ENCODE data around the gene VASH1. TPM values are rescaled to one million over a fixed set of nuclear protein-coding genes. Genes with fewer than 3 reads are reported as not detected.

The VASH1 gene
- total RNA-seq, 1 donor from 2014 or later: 26.0 TPM

DNA sequence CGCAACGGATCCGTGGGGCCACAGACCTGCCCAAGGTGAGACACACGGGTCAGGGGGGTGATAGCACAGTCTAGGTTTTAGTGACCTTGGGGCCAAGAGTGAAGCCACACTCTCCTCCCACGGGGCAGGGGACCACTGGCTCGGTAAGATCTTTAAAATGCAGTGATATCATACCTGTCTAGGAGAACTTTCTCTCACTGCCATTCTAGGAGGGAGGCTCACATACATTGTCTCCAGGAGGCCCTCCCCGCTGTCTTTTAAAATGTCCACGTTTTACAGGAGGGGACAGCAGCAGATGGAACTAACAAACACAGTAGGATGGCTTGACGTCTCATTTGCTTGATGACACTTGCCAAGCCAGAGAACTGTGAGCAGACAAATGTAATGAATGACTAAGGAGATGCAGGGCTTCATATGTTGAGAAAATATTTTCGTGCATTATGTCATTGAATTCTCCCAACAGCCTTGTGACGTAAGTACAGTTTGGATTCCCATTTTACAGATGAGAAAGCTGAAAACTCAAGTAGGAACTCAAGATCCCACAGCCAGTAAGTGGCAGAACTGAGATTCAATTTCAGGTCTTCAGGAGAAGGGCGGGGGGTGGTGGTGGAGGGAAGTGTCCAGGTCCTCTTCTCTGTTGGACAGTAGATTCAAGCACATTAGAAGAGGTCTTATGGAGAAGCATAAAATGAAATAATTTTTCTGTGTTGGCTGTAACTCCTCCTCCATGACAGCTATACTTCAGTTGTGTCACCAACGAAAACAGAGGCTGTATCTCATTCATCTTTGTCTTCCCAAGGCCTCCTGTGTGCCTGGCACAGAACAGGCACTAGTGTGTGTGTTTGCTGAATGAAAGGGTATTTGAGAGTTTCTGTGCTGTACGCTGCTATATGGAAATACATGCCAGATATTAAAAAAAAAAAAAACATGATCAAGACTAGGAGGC lies 2.1 kb downstream of the VASH1 start:
- H3K4me3 Mint-ChIP-seq (ENCODE audit: unreplicated experiment): peak overlapping the region; percentile 83
- H3K36me3 Mint-ChIP-seq (ENCODE audit: low read depth): peaks cover 2% of the 10 kb centered on the region
- no peak for DNase-seq (ENCODE audit: low spot score)

GRCh38 chr14:76765461-76765931 lies 4.2 kb downstream of the VASH1 start:
- Mint-ChIP-seq H3K4me1 (ENCODE audit: low read depth) (peaks cover 38% of the 10 kb centered on the region), H3K36me3 (ENCODE audit: low read depth) (peaks cover 2% of the 10 kb centered on the region), H3K4me3 (ENCODE audit: unreplicated experiment) (no peak overlapping the region), H3K27ac (ENCODE audit: unreplicated experiment) (no peak overlapping the region), H3K9me3 (ENCODE audit: low read depth) (no peaks in the 10 kb centered on the region), H3K27me3 (ENCODE audit: low read depth) (no peaks in the 10 kb centered on the region)
- peak; percentile 43 for DNase-seq (ENCODE audit: low spot score)
- no peak for TF ChIP-seq CTCF (IDR thresholded peaks at IDR 0.05)

More for the DNA sequence above, 2.1 kb downstream of the VASH1 start:
- H3K27me3 Mint-ChIP-seq (ENCODE audit: low read depth): no peaks in the 10 kb centered on the region
- peaks cover 37% of the 10 kb centered on the region for H3K4me1 Mint-ChIP-seq (ENCODE audit: low read depth)
- no peak for TF ChIP-seq CTCF (IDR thresholded peaks at IDR 0.05)
- no peak overlapping the region for H3K27ac Mint-ChIP-seq (ENCODE audit: unreplicated experiment)
- no peaks in the 10 kb centered on the region for H3K9me3 Mint-ChIP-seq (ENCODE audit: low read depth)

DNA sequence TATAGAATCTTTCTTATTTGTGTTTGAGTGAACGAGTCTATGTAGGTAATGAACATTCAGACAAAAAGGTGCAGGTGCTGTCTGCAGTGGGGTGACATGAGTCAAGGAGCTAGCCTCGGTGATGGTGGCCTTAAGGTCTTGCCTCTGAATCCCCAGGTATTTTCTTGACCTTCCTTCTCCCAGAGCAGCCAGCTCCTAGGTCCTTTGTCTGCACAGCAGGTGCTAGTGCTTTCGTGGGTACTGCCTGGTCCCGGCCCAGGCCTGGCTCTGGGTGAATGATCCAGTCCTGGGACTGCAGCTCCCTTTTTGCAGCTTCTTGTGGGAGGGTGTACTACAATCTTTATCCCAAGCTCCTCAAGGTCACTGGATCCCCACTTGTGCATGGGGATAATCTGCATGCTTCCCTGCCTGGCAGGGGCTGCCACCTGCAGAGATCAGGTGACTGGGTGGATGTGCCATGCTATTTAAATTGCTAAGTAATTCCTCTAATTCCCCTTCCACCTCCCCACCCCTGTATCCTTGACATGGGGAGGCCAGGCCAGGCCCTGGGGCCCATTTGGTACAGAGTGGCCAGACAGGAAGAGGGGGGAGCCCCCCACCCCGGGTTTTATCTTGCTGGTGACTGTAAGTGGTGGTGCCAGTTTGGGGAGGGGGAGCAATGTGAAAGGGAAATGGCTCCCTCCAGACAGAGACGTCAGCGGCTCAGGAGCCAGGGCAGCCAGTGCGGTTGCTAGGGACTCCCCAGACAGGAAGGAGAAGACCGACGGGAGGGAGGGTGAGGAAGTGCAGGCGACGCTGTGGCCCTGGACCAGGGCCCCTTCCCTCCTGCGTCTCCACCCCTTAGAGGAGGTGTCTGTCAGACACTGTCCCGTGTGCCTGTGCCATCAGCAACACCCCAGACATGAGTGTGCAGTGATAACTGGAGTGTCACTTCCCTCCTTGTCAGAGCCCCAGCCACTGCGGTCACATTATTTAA lies 6.7 kb downstream of the VASH1 start:
- TF ChIP-seq CTCF (IDR thresholded peaks at IDR 0.05): no peak
- no peak overlapping the region for H3K4me3 Mint-ChIP-seq (ENCODE audit: unreplicated experiment)
- no peaks in the 10 kb centered on the region for H3K27me3 Mint-ChIP-seq (ENCODE audit: low read depth)
- H3K4me1 Mint-ChIP-seq (ENCODE audit: low read depth): peaks cover 33% of the 10 kb centered on the region
- no peaks in the 10 kb centered on the region for H3K9me3 Mint-ChIP-seq (ENCODE audit: low read depth)
- peak; percentile 68 for DNase-seq (ENCODE audit: low spot score)
- peaks cover 2% of the 10 kb centered on the region for H3K36me3 Mint-ChIP-seq (ENCODE audit: low read depth)
- H3K27ac Mint-ChIP-seq (ENCODE audit: unreplicated experiment): no peak overlapping the region

GRCh38 chr14:76768671-76769500 lies 7.6 kb downstream of the VASH1 start:
- no peak overlapping the region for H3K27ac Mint-ChIP-seq (ENCODE audit: unreplicated experiment)
- H3K4me3 Mint-ChIP-seq (ENCODE audit: unreplicated experiment): no peak overlapping the region
- peaks cover 2% of the 10 kb centered on the region for H3K36me3 Mint-ChIP-seq (ENCODE audit: low read depth)
- H3K9me3 Mint-ChIP-seq (ENCODE audit: low read depth): no peaks in the 10 kb centered on the region
- peak; percentile 58 for DNase-seq (ENCODE audit: low spot score)
- no peak for TF ChIP-seq CTCF (IDR thresholded peaks at IDR 0.05)
- H3K4me1 Mint-ChIP-seq (ENCODE audit: low read depth): peaks cover 33% of the 10 kb centered on the region
- no peaks in the 10 kb centered on the region for H3K27me3 Mint-ChIP-seq (ENCODE audit: low read depth)
